H1 (cell line): ENCODE data around the gene ADCK2. TPM values are rescaled to one million over a fixed set of nuclear protein-coding genes. Genes with fewer than 3 reads are reported as not detected.

Source experiments
- CTCF ChIA-PET: fragments of 300-600 bp; sonication (Branson Sonifier 250); formaldehyde crosslinking; loops from one replicate; lab custom pipeline; 2021; ENCODE audit not compliant: partially characterized antibody; lab: Charles Lee
- POLR2A ChIA-PET: fragments of 300-600 bp; sonication (Branson Sonifier 250); formaldehyde crosslinking; loops from one replicate; lab custom pipeline; 2021; ENCODE audit warnings: inconsistent platforms; ENCODE audit not compliant: partially characterized antibody; lab: Charles Lee
- DNase-seq, 2 experiments: peaks; one replicate each; pipeline versions ENCODE4 v3.0.0 to v3.0.0-alpha.2; 2010 to 2022; ENCODE audit warnings: low spot score in 2 of 2, low read depth in 1 of 2, mixed read lengths in 1 of 2
- FAIRE-seq: peaks from 2 replicates; lab custom pipeline; 2011; peaks lifted over from hg19 to GRCh38; lab: Jason Lieb, UNC
- H2AFZ ChIP-seq: 2 replicates; pipeline ENCODE4 v1.8.1; 2012; ENCODE audit warnings: low read length, inconsistent platforms
- H2AK5ac ChIP-seq: 2 replicates; pipeline ENCODE4 v1.6.1; 2013; ENCODE audit warnings: low read depth, low read length
- H2BK120ac ChIP-seq: replicated peaks from 2 replicates; pipeline ENCODE3; 2013; ENCODE audit warnings: low read depth, low read length, inconsistent platforms
- H2BK12ac ChIP-seq: 2 replicates; pipeline ENCODE4 v1.6.1; 2013; ENCODE audit warnings: low read depth, low read length
- H2BK15ac ChIP-seq: 2 replicates; pipeline ENCODE4 v1.6.1; 2013; ENCODE audit warnings: low read length
- H2BK20ac ChIP-seq: 2 replicates; pipeline ENCODE4 v1.6.1; 2013; ENCODE audit warnings: low read length
- H2BK5ac ChIP-seq: 2 replicates; pipeline ENCODE4 v1.6.1; 2013; ENCODE audit warnings: low read depth, low read length
- H3K14ac ChIP-seq: 2 replicates; pipeline ENCODE4 v1.6.1; 2013; ENCODE audit warnings: inconsistent platforms; ENCODE audit not compliant: insufficient read length
- H3K18ac ChIP-seq: 2 replicates; pipeline ENCODE4 v1.6.1; 2013; ENCODE audit warnings: low read length; ENCODE audit errors: extremely low read depth
- H3K23ac ChIP-seq: 2 replicates; pipeline ENCODE4 v1.6.1; 2013; ENCODE audit warnings: inconsistent platforms; ENCODE audit not compliant: insufficient read length
- H3K23me2 ChIP-seq: 2 replicates; pipeline ENCODE4 v1.6.1; 2013; ENCODE audit warnings: low read depth, low read length
- H3K27ac ChIP-seq: 2 replicates; pipeline ENCODE4 v1.6.1; 2011; ENCODE audit warnings: low read depth, low read length, inconsistent platforms
- H3K27me3 ChIP-seq, 4 experiments: replicated peaks in 1 of 4; 1 replicate in 1 of 4; 2 replicates in 3 of 4; pipeline versions ENCODE4 v1.6.1 to v1.8.1; 2011 to 2013; ENCODE audit warnings: low read length in 3 of 4, mild to moderate bottlenecking in 3 of 4, inconsistent platforms in 2 of 4, mixed read lengths in 2 of 4, moderate library complexity in 1 of 4; ENCODE audit not compliant: control insufficient read depth in 3 of 4, insufficient read depth in 3 of 4; ENCODE audit errors: extremely low read depth in 1 of 4
- H3K36me3 ChIP-seq, 4 experiments: 2 replicates each; pipeline versions ENCODE4 v1.6.1 to v1.8.1; 2011 to 2013; ENCODE audit warnings: mild to moderate bottlenecking in 4 of 4, low read length in 3 of 4, moderate library complexity in 2 of 4, control low read depth in 1 of 4, inconsistent platforms in 1 of 4; ENCODE audit not compliant: insufficient read depth in 4 of 4, control insufficient read depth in 2 of 4
- H3K4ac ChIP-seq: replicated peaks from 2 replicates; pipeline ENCODE3; 2013; ENCODE audit warnings: low read length, low read depth, mixed read lengths, inconsistent platforms; ENCODE audit not compliant: insufficient read length
- H3K4me1 ChIP-seq, 4 experiments: replicated peaks in 1 of 4; 1 replicate in 1 of 4; 2 replicates in 3 of 4; pipeline versions ENCODE4 v1.6.1 to v1.8.1; 2011 to 2013; ENCODE audit warnings: low read length in 3 of 4, inconsistent platforms in 2 of 4, mixed read lengths in 1 of 4; ENCODE audit not compliant: insufficient read depth in 4 of 4, control insufficient read depth in 3 of 4
- H3K4me2 ChIP-seq, 2 experiments: 2 replicates each; pipeline versions ENCODE4 v1.6.1 to v1.8.1; 2011 to 2013; ENCODE audit warnings: low read depth in 2 of 2, low read length in 2 of 2, control low read depth in 1 of 2, inconsistent platforms in 1 of 2, mild to moderate bottlenecking in 1 of 2; ENCODE audit not compliant: insufficient read depth in 1 of 2
- H3K4me3 ChIP-seq, 4 experiments: fragments of 200-600, 300-600 bp in 1 of 4; sonication (generic), shearing (Covaris generic), sonication (Bioruptor Twin) in 1 of 4; 2 replicates each; pipeline versions ENCODE4 v1.5.1 to v1.8.1; 2011 to 2016; ENCODE audit warnings: low read length in 4 of 4, low read depth in 3 of 4, control low read depth in 2 of 4, inconsistent platforms in 2 of 4, mild to moderate bottlenecking in 2 of 4, mixed read lengths in 1 of 4, moderate library complexity in 1 of 4; ENCODE audit not compliant: insufficient read depth in 2 of 4; ENCODE audit errors: extremely low read depth in 1 of 4
- H3K56ac ChIP-seq: replicated peaks from 2 replicates; pipeline ENCODE3; 2013; ENCODE audit warnings: low read depth, mild to moderate bottlenecking, mixed read lengths, low read length, inconsistent platforms; ENCODE audit not compliant: insufficient read length
- H3K79me1 ChIP-seq: 2 replicates; pipeline ENCODE4 v1.6.1; 2013; ENCODE audit warnings: low read depth, low read length, control low read depth
- H3K79me2 ChIP-seq, 2 experiments: 2 replicates each; pipeline versions ENCODE4 v1.6.1 to v1.8.1; 2012 to 2013; ENCODE audit warnings: low read length in 2 of 2, mild to moderate bottlenecking in 2 of 2, inconsistent platforms in 1 of 2; ENCODE audit not compliant: insufficient read depth in 2 of 2, control insufficient read depth in 1 of 2
- H3K9ac ChIP-seq, 4 experiments: replicated peaks in 1 of 4; 1 replicate in 1 of 4; 2 replicates in 3 of 4; pipeline versions ENCODE4 v1.6.1 to v1.8.1; 2011 to 2013; ENCODE audit warnings: low read depth in 3 of 4, low read length in 3 of 4, control low read depth in 2 of 4, mild to moderate bottlenecking in 2 of 4, moderate library complexity in 2 of 4, inconsistent platforms in 1 of 4; ENCODE audit errors: extremely low read depth in 1 of 4
- H3K9me3 ChIP-seq, 2 experiments: 2 replicates each; pipeline versions ENCODE4 v1.6.1 to v1.8.1; 2012 to 2013; ENCODE audit warnings: mild to moderate bottlenecking in 2 of 2, moderate library complexity in 2 of 2, control low read depth in 1 of 2, inconsistent platforms in 1 of 2, low read depth in 1 of 2, low read length in 1 of 2, mixed read lengths in 1 of 2; ENCODE audit not compliant: insufficient read depth in 2 of 2
- H4K20me1 ChIP-seq, 2 experiments: replicated peaks in 1 of 2; 2 replicates each; pipeline versions ENCODE3 to v1.8.1; 2011 to 2013; ENCODE audit warnings: inconsistent platforms in 2 of 2, low read length in 2 of 2, mild to moderate bottlenecking in 1 of 2; ENCODE audit not compliant: insufficient read depth in 2 of 2, control insufficient read depth in 1 of 2
- H4K5ac ChIP-seq: 2 replicates; pipeline ENCODE4 v1.6.1; 2013; ENCODE audit warnings: low read length, low read depth, mixed read lengths, inconsistent platforms; ENCODE audit not compliant: insufficient read length
- H4K8ac ChIP-seq: 2 replicates; pipeline ENCODE4 v1.8.0; 2013; ENCODE audit warnings: mild to moderate bottlenecking, moderate library complexity, low read length, inconsistent platforms; ENCODE audit not compliant: insufficient read depth; ENCODE audit errors: extremely low read depth
- H4K91ac ChIP-seq: replicated peaks from 2 replicates; pipeline ENCODE3; 2013; ENCODE audit warnings: low read length, mixed read lengths, inconsistent platforms; ENCODE audit not compliant: insufficient read length
- ASH2L ChIP-seq: fragments of 200-600, 300-600 bp; sonication (generic); IDR thresholded peaks from one replicate; pipeline ENCODE4 v1.7.1; 2017; ENCODE audit warnings: low read length
- CEBPB ChIP-seq: IDR thresholded peaks from 2 replicates; pipeline ENCODE4 v1.6.1; 2012; ENCODE audit warnings: low read depth, low read length
- RXRA ChIP-seq: IDR thresholded peaks from 2 replicates; pipeline ENCODE4 v1.6.1; 2011; ENCODE audit warnings: low read depth, mild to moderate bottlenecking, low read length, moderate library complexity; ENCODE audit not compliant: insufficient read depth
- WGBS, 2 experiments: shearing (Covaris generic) in 1 of 2; methylation state at CpG; one replicate each; pipeline versions ENCODE4 v1.1.6 to v1.1.7; 2013 to 2015; ENCODE audit warnings: low lambda C conversion rate in 2 of 2, mixed read lengths in 2 of 2, inconsistent platforms in 1 of 2, low coverage in 1 of 2, missing lambda C conversion rate in 1 of 2; ENCODE audit not compliant: insufficient replicate concordance in 2 of 2, insufficient coverage in 1 of 2, insufficient read length in 1 of 2; ENCODE audit errors: extremely low coverage in 1 of 2, missing lambda C conversion rate in 1 of 2; 5-methylcytosine and 5-hydroxymethylcytosine counted together
- polyA plus RNA-seq, 7 experiments: library from polyadenylated mRNA; depleted of rRNA in 3 of 7; stranded (reverse) in 5 of 7; unstranded in 2 of 7; fragments of >200 nt in 5 of 7; fragments of 200-250 nt in 2 of 7; gene quantifications; 1 replicate in 5 of 7; 2 replicates in 1 of 7; 4 replicates in 1 of 7; pipeline versions ENCODE4 v1.2.1 to v1.2.3, GENCODE V29; 2011 to 2013; ENCODE audit warnings: missing spikeins in 2 of 7, mixed read lengths in 2 of 7
- total RNA-seq: library from RNA; stranded (reverse); fragmentation: NEBNext Ultra II Directional; extraction: Animal tissue kit (Norgen Biotek cat#: 25700); gene quantifications from 2 replicates; pipeline ENCODE4 v1.2.1, GENCODE V29; 2021
- TF ChIP-seq, protein P1 (sequence below), 3 experiments: IDR thresholded peaks; 1 replicate in 2 of 3; 2 replicates in 1 of 3; pipeline versions ENCODE4 v1.5.1 to v1.6.1; 2011; ENCODE audit warnings: low read length in 3 of 3, mild to moderate bottlenecking in 3 of 3, inconsistent platforms in 2 of 3, low read depth in 1 of 3, moderate library complexity in 1 of 3; ENCODE audit not compliant: insufficient read depth in 1 of 3; ENCODE audit errors: control extremely low read depth in 1 of 3

The ADCK2 gene
- total and polyA plus RNA-seq, 2 of the 8 experiments (the other 6 are each of a cell fraction or from before 2014, with no cell fraction given): 6.9 to 11.7 TPM

DNA sequence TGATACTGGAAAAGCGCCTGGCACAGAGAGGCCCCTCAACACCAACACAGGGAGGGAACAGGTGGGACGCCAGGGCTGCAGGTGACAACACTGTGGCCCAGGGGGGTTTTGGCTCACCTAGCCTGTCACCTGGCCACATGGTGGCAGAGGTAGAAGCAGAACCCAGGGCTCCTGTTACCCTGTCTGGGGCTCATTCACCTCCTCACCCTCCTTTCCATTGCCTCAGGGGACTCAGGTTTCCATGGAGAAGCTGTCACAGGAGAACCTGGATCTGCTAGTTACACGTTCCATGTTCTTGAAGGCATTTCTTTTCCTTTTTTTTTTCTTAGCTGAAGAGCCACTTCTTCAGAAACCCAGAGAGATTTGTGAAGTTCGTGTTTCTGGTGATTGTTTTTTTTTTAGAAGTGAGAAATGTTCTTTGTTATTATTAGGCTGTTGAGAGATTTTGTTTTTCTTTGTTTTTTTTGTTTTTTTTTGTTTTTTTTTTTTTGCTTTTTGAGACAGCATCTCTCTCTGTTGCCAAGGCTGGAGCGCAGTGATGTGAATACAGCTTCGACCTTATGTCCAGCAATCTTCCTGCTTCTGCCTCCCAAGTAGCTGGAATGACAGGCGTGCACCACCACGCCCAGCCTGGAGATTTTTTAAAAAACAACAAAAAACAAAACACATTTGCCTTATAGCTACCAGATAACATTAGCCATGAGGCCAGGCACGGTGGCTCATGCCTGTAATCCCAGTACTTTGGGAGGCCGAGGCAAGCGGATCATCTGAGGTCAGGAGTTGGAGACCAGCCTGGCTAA lies 48.2 kb upstream of the ADCK2 start:
- POLR2A ChIA-PET: interaction anchor here (1.7 kb wide), 1 partner anchor 20 kb away, joined by 5 read pairs; no protein-coding TSS in a partner anchor
- H2BK5ac ChIP-seq: no peak overlapping the region
- no peak overlapping the region for H3K4me2 ChIP-seq
- H3K9me3 ChIP-seq: no peaks in the 10 kb centered on the region
- FAIRE-seq: no peak
- H3K27ac ChIP-seq: no peak overlapping the region
- no peaks in the 10 kb centered on the region for H3K27me3 ChIP-seq
- no peak overlapping the region for H2BK20ac ChIP-seq
- no peak overlapping the region for H2AFZ ChIP-seq
- H2BK15ac ChIP-seq: no peak overlapping the region
- no peak for DNase-seq
- 87% methylated on average over 11 of the region's 11 CpGs; no CpG with 5 or more reads in 1 of the 2 experiments for WGBS, 2 experiments
- no peak overlapping the region for H4K5ac ChIP-seq
- peaks cover 4% of the 10 kb centered on the region; the same call in 1 of the 2 replicates for H3K23me2 ChIP-seq
- peak overlapping the region; percentile 75 for H4K8ac ChIP-seq
- no peak overlapping the region for H3K9ac ChIP-seq
- no peak overlapping the region for H3K4me3 ChIP-seq
- H2BK12ac ChIP-seq: 0 out of 2 replicates have a peak overlapping the region, but pooled peaks have one; percentile 35
- no peak overlapping the region for H3K56ac ChIP-seq
- no peak overlapping the region for H3K23ac ChIP-seq
- peaks cover 5 to 14% (median 8%) of the 10 kb centered on the region in 4 experiments for H3K4me1 ChIP-seq
- no peak overlapping the region for H4K91ac ChIP-seq
- no peak overlapping the region for H3K4ac ChIP-seq
- H3K36me3 ChIP-seq: no peaks in the 10 kb centered on the region
- no peaks in the 10 kb centered on the region; a peak in 1 of 4 replicates for H3K79me2 ChIP-seq
- TF ChIP-seq ASH2L: no peak
- TF ChIP-seq, protein P1, sequence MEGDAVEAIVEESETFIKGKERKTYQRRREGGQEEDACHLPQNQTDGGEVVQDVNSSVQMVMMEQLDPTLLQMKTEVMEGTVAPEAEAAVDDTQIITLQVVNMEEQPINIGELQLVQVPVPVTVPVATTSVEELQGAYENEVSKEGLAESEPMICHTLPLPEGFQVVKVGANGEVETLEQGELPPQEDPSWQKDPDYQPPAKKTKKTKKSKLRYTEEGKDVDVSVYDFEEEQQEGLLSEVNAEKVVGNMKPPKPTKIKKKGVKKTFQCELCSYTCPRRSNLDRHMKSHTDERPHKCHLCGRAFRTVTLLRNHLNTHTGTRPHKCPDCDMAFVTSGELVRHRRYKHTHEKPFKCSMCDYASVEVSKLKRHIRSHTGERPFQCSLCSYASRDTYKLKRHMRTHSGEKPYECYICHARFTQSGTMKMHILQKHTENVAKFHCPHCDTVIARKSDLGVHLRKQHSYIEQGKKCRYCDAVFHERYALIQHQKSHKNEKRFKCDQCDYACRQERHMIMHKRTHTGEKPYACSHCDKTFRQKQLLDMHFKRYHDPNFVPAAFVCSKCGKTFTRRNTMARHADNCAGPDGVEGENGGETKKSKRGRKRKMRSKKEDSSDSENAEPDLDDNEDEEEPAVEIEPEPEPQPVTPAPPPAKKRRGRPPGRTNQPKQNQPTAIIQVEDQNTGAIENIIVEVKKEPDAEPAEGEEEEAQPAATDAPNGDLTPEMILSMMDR (IDR thresholded peaks at IDR 0.05; ENCODE audit: control extremely low read depth in 1 of 3, insufficient read depth in 1 of 3, low read depth in 1 of 3, low read length in 3 of 3): no peak
- no peak for TF ChIP-seq RXRA
- TF ChIP-seq CEBPB: no peak
- no peak overlapping the region for H3K14ac ChIP-seq
- H3K79me1 ChIP-seq: no peaks in the 10 kb centered on the region
- H4K20me1 ChIP-seq: peaks cover 0 to 6% of the 10 kb centered on the region in 2 experiments
- no peak overlapping the region for H3K18ac ChIP-seq
- CTCF ChIA-PET: interaction anchor here (0.6 to 2.5 kb wide), 8 partner anchors 11 to 106 kb away, joined by 3 to 8 read pairs (median 4); no protein-coding TSS in a partner anchor
- no peak overlapping the region for H2BK120ac ChIP-seq
- no peak overlapping the region; the same call in 1 of the 2 replicates for H2AK5ac ChIP-seq
